Suprapubic skin (tissue), 4 donors: ENCODE results near the gene PPP1CA. TPM values are rescaled to one million over a fixed set of nuclear protein-coding genes. Genes with fewer than 3 reads are reported as not detected.
A peak's percentile ranks its signal among the peaks of the same experiment; 100 is the strongest.

ENCODE experiments used
- DNase-seq, 2 donors: peaks; one replicate each; pipeline ENCODE4 v3.0.0-alpha.2; 2019; ENCODE audit warnings: low spot score in 2 of 2
- H3K27ac ChIP-seq: fragments of 200-600 bp; sonication (generic); one replicate; pipeline ENCODE4 v1.5.1; 2019
- H3K27me3 ChIP-seq: fragments of 200-600 bp; sonication (generic); one replicate; pipeline ENCODE4 v1.5.1; 2019
- H3K36me3 ChIP-seq: fragments of 200-600 bp; sonication (generic); one replicate; pipeline ENCODE4 v1.5.1; 2019
- H3K4me1 ChIP-seq: fragments of 200-600 bp; sonication (generic); one replicate; pipeline ENCODE4 v1.5.1; 2019
- H3K4me3 ChIP-seq: fragments of 200-600 bp; sonication (generic); one replicate; pipeline ENCODE4 v1.5.1; 2019; ENCODE audit warnings: mild to moderate bottlenecking
- H3K9me3 ChIP-seq: fragments of 200-600 bp; sonication (generic); one replicate; pipeline ENCODE4 v1.5.1; 2019
- EP300 ChIP-seq: sonication (generic); formaldehyde crosslinking; IDR thresholded peaks from one replicate; pipeline ENCODE4 v1.6.1; 2017; ENCODE audit warnings: antibody characterized with exemption
- POLR2A ChIP-seq, 2 donors: fragments of 450-650 bp; IDR thresholded peaks; one replicate each; pipeline ENCODE4 v1.6.1; 2017; ENCODE audit warnings: antibody characterized with exemption in 2 of 2, mild to moderate bottlenecking in 2 of 2, moderate library complexity in 2 of 2
- POLR2AphosphoS5 ChIP-seq, 3 donors: sonication (generic); formaldehyde crosslinking; IDR thresholded peaks; one replicate each; pipeline ENCODE4 v1.6.1; 2017; ENCODE audit warnings: antibody characterized with exemption in 3 of 3
- WGBS: methylation state at CpG from one replicate; pipeline ENCODE4 v1.1.5; 2018; 5-methylcytosine and 5-hydroxymethylcytosine counted together
- total RNA-seq, 4 donors: library from RNA; depleted of rRNA; stranded (reverse); fragments of >200 nt; gene quantifications; one replicate each; pipeline ENCODE4 v1.1.0, GENCODE V29; 2016
- TF ChIP-seq, protein P1 (sequence below), 2 donors: fragments of 200-600 bp in 1 of 2; fragments of 450-650 bp in 1 of 2; sonication (generic) in 1 of 2; IDR thresholded peaks; one replicate each; pipeline ENCODE4 v1.5.1; 2016 to 2019; ENCODE audit warnings: antibody characterized with exemption in 2 of 2, mild to moderate bottlenecking in 1 of 2, moderate library complexity in 1 of 2

Gene PPP1CA
- total RNA-seq, 4 donors from 2014 or later = 75.6 to 158 (median 121) TPM

DNA sequence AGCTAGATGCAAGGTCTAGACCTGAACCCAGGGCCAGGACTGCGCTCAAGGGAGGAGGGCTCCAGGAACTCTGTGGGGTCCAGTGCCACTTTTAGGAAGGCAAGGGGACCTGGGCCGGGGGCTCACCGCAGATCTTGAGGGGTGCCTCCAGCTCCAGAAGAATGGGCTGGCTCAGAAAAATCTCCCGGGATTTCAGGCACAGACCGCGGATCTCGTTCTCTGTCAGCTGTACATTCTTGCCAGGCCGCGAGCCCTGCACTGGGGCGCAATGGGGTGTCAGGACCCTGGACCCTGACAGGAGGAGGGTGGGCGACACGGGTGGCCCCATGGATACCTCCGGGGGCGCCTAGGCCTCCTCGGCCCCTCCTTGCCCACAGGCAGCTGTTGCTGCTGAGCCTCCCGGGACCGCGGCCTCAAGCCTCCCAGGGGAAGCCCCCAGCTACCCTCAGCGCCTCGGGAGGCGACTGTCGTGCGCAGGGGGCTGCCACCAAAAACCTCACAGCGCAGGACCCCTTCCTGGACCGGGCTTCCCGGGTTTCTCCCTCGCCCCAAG lies 640 bp downstream of the PPP1CA start:
- Histone ChIP-seq H3K9me3 (no peaks in the 10 kb centered on the region), H3K27ac (peak overlapping the region; percentile 96), H3K27me3 (no peaks in the 10 kb centered on the region), H3K4me3 (peak overlapping the region; percentile 90), H3K36me3 (peaks cover 37% of the 10 kb centered on the region), H3K4me1 (peaks cover 41% of the 10 kb centered on the region)
- 17% methylated on average over 1 of the region's 27 CpGs for WGBS
- TF ChIP-seq POLR2A (IDR thresholded peaks at IDR 0.05) (no peak), EP300 (no peak), POLR2AphosphoS5 (IDR thresholded peaks at IDR 0.05) (no peak)
- TF ChIP-seq, protein P1, sequence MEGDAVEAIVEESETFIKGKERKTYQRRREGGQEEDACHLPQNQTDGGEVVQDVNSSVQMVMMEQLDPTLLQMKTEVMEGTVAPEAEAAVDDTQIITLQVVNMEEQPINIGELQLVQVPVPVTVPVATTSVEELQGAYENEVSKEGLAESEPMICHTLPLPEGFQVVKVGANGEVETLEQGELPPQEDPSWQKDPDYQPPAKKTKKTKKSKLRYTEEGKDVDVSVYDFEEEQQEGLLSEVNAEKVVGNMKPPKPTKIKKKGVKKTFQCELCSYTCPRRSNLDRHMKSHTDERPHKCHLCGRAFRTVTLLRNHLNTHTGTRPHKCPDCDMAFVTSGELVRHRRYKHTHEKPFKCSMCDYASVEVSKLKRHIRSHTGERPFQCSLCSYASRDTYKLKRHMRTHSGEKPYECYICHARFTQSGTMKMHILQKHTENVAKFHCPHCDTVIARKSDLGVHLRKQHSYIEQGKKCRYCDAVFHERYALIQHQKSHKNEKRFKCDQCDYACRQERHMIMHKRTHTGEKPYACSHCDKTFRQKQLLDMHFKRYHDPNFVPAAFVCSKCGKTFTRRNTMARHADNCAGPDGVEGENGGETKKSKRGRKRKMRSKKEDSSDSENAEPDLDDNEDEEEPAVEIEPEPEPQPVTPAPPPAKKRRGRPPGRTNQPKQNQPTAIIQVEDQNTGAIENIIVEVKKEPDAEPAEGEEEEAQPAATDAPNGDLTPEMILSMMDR (IDR thresholded peaks at IDR 0.05) = no peak
- DNase-seq = no peak

DNA sequence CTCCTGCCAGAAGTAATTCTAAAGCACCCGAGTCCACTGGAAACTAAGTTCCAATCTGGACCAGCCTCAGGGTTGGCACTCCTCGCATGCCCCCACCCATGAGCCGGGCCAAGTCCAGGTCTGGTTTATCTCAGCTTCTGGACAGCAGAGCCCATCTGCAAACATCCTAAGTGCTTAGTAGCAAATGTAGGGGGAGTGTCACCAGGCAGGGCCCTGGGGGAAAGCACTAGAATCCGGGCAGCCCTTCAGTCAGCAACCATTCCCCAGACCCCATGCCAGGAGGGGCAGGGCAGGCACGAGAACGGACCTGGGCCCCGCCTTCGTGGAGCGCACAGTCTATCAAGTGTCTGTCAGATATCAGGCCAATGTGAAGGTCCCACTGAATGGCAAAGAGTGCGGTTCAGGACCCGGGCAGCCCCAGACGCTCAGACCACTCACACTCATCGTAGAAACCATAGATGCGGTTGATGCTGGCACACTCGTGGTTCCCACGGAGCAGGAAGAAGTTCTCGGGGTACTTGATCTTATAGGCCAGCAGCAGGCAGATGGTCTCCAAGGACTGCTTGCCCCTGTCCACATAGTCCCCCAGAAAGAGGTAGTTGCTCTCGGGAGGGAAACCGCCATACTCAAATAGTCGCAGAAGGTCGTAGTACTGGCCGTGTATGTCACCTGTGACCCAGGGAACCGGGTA lies 1.3 kb downstream of the PPP1CA start:
- Histone ChIP-seq H3K27ac (peak overlapping the region; percentile 96), H3K27me3 (no peaks in the 10 kb centered on the region), H3K9me3 (no peaks in the 10 kb centered on the region), H3K4me1 (peaks cover 41% of the 10 kb centered on the region), H3K36me3 (peaks cover 43% of the 10 kb centered on the region), H3K4me3 (peak overlapping the region; percentile 90)
- TF ChIP-seq POLR2AphosphoS5 (IDR thresholded peaks at IDR 0.05) = no peak
- TF ChIP-seq EP300 = no peak
- TF ChIP-seq POLR2A (IDR thresholded peaks at IDR 0.05) = no peak
- TF ChIP-seq, protein P1 (IDR thresholded peaks at IDR 0.05) = no peak
- 20% methylated on average over 13 of the region's 23 CpGs for WGBS
- DNase-seq = no peak

DNA sequence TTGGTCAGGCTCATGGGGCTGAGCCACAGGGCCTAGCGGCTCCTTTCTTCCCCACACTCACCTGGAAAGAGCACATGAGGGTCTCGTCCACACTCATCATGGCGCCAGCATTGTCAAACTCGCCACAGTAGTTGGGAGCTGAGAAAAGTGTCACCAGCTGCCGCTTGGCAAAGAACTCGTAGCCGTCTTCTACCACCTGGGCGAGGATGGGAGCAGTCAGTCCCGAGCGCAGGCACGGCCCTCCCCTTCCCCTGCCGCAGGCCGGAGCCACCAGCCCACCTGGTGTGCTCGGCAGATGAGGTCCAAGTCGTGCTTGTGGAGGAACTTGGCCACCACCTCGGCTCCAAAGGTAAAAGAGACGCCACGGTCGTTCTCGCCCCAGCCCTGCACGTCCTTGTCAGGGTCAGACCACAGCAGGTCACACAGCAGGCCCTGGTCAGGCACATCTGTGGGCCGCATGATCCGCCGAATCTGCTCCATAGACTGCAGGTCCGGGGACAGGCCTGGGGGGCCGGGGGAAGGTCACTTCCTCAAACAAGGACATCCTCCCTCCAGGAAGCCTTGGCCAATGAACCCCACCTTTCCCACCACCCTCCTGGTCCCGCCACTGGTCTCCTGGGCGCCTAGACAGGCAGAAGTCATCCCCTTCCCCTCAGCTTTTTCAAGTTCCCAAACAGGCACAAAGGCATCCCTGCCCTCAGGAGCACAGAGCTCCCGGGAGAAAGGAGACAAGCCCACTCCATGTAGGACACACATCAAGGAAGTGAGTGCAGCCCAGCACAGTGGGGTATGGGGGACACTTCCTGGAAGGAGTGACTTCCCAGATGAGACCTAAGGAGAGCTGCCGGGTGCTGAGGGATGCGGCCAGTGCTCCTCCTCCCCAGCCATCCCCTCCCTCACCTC lies 2.7 kb downstream of the PPP1CA start:
- Histone ChIP-seq H3K27ac (no peak overlapping the region), H3K4me1 (peaks cover 41% of the 10 kb centered on the region), H3K36me3 (peaks cover 44% of the 10 kb centered on the region), H3K4me3 (no peak overlapping the region), H3K9me3 (no peaks in the 10 kb centered on the region), H3K27me3 (no peaks in the 10 kb centered on the region)
- no peak for DNase-seq
- 87% methylated on average over 6 of the region's 31 CpGs for WGBS
- TF ChIP-seq, protein P1 (IDR thresholded peaks at IDR 0.05) = no peak
- TF ChIP-seq POLR2A (IDR thresholded peaks at IDR 0.05) = no peak
- no peak for TF ChIP-seq EP300
- TF ChIP-seq POLR2AphosphoS5 (IDR thresholded peaks at IDR 0.05) = no peak

DNA sequence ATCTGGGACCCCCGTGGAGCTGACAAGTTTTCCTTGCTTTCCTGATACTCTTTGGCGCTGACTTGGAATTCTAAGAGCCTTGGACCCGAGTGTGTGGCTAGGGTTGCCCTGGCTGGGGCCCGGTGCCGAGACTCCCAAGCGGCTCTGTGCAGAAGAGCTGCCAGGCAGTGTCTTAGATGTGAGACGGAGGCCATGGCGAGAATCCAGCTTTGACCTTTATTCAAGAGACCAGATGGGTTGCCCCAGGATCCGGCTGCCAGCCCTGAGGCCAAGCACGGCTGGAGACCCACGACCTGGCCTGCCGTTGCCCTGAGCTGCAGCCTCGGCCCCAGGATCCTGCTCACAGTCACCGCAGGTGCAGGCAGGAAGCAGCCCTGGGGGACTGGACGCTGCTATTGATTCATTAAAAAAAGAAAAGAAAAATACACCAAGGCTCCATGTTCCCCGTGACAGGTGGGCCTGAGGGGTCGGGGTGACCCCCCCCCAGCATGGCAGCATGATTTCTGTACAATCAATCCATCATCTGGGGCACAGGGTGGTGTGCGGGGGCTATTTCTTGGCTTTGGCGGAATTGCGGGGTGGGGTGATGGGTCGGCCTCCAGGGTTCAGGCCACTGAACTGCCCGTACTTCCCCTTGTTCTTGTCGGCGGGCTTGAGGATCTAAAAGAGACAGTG lies 3.5 kb downstream of the PPP1CA start:
- no peaks in the 10 kb centered on the region for H3K27me3 ChIP-seq
- H3K36me3 ChIP-seq = peaks cover 50% of the 10 kb centered on the region
- peaks cover 41% of the 10 kb centered on the region for H3K4me1 ChIP-seq
- H3K4me3 ChIP-seq = no peak overlapping the region
- WGBS = 77% methylated on average over 24 of the region's 24 CpGs
- no peak for DNase-seq
- TF ChIP-seq, protein P1 (IDR thresholded peaks at IDR 0.05) = no peak
- TF ChIP-seq EP300 (no peak), POLR2A (IDR thresholded peaks at IDR 0.05) (no peak), POLR2AphosphoS5 (IDR thresholded peaks at IDR 0.05) (no peak)
- H3K9me3 ChIP-seq = no peaks in the 10 kb centered on the region
- H3K27ac ChIP-seq = no peak overlapping the region
